AG04449 (cell line): ENCODE data around the gene ZC2HC1C.
A peak's percentile ranks its signal among the peaks of the same experiment; 100 is the strongest.

Experiments
- CTCF ChIA-PET: fragments of 350-600 bp; formaldehyde crosslinking; extraction: SDS; loops from one replicate; lab custom pipeline; 2021; ENCODE audit warnings: antibody characterized with exemption; lab: Yijun Ruan, JAX
- POLR2A ChIA-PET: fragments of 400-600, 350-600 bp; formaldehyde crosslinking; extraction: SDS; loops from one replicate; lab custom pipeline; 2020; ENCODE audit warnings: antibody characterized with exemption, inconsistent platforms; lab: Yijun Ruan, JAX
- DNase-seq: peaks from one replicate; pipeline ENCODE4 v3.0.0-alpha.2; 2010; ENCODE audit warnings: low read depth, low spot score
- H3K4me3 ChIP-seq: 2 replicates; pipeline ENCODE4 v1.5.1; 2011; ENCODE audit warnings: low read depth, mild to moderate bottlenecking, control low read depth, low read length
- TF ChIP-seq, protein P1 (sequence below): IDR thresholded peaks from one replicate; pipeline ENCODE4 v1.5.1; 2011; ENCODE audit warnings: mild to moderate bottlenecking, moderate library complexity, low read length, control low read depth, inconsistent platforms; ENCODE audit not compliant: insufficient read depth; ENCODE audit errors: missing control alignments

The ZC2HC1C gene

DNA sequence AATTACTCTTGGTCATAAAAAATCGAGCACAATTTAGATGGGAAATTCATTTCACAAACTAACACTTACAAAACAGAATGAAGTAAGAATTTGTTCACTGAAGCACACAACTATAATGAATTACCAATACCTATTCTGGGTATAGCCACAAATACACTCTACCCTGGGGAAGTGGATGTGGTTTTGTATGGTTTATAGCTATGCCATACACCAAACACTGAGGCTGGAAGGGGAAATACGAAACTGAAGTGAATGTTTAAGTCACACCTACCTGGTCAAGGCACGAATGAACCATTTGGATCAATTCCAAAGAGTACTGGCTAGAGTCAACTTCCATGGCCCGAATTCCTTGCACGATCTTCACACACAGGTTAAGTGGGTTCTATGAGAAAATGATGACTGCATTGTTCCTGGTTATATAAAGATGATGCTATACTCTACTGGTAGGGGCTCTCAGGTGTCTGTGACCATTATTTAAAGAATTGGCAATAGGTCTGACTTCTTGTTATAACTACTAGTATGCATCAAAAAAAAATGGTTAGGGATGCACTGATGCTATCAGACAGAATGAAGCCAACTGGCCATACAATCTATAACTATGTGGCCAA, 44.6 kb downstream of the ZC2HC1C start:
- CTCF ChIA-PET: interaction anchor here (1.7 to 4.2 kb wide), 2 partner anchors 22 to 25 kb away, joined by 4 to 17 read pairs; no protein-coding TSS in a partner anchor

DNA sequence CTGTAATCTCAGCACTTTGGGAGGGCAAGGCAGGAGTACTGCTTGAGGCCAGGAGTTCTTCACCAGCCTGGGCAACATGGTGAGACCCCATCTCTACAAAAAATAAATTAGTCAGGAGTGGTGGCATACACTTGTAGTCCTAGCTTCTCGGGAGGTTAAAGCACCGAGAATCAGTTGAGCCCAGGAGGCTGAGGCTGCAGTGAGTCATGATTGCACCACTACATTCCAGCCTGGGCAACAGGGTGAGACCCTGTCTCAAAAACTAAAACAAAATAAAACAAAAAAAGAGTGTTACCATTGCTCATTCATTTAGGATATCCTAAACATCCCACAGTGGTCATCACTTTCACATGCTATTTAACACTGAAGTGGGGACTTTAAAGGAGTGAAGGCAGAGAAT, 49.6 kb downstream of the ZC2HC1C start:
- DNase-seq: no peak
- TF ChIP-seq, protein P1, sequence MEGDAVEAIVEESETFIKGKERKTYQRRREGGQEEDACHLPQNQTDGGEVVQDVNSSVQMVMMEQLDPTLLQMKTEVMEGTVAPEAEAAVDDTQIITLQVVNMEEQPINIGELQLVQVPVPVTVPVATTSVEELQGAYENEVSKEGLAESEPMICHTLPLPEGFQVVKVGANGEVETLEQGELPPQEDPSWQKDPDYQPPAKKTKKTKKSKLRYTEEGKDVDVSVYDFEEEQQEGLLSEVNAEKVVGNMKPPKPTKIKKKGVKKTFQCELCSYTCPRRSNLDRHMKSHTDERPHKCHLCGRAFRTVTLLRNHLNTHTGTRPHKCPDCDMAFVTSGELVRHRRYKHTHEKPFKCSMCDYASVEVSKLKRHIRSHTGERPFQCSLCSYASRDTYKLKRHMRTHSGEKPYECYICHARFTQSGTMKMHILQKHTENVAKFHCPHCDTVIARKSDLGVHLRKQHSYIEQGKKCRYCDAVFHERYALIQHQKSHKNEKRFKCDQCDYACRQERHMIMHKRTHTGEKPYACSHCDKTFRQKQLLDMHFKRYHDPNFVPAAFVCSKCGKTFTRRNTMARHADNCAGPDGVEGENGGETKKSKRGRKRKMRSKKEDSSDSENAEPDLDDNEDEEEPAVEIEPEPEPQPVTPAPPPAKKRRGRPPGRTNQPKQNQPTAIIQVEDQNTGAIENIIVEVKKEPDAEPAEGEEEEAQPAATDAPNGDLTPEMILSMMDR: no peak
- no peak overlapping the region for H3K4me3 ChIP-seq

More for the DNA sequence above, 44.6 kb downstream of the ZC2HC1C start:
- TF ChIP-seq, protein P1: no peak
- POLR2A ChIA-PET: no interaction called here
- no peak for DNase-seq
- no peak overlapping the region for H3K4me3 ChIP-seq

DNA sequence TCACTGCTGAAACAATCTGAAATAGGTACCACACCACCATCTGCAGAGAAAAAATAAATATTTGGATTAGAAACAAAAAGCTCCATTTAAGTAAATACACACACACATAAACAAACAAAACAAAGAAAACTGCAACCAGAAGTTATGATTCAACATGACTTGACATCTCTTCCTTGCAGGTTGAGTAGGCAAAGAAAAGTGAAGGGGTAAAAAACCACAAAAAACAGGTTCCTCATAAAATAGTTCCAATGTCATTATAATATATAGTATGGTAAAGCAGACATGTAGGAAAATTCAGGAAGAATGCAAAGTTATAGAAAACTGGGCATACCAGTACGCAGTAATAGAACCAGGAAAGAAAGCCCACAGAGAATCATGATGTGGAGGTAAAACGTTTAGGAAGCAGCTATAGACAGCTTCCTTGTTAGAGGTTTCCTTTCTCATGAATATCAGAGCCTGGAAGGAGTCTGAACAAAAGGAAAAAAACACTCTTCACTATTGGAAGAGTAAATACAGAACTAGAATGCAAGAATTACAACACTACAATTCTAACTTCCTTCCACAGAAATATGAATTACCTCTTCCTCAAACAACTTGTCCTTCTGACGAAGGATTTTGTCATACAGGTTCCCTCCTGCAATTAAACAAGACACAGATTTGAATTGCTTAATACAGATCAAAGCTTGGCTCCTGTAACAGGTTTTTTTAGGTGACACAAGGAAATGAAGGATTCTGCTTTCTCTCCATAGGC, 51.3 kb downstream of the ZC2HC1C start:
- TF ChIP-seq, protein P1: no peak
- CTCF ChIA-PET: interaction anchor here (0.7 to 14.1 kb wide), 3 partner anchors 11 to 181 kb away, joined by 3 to 518 read pairs (median 3); no protein-coding TSS in a partner anchor
- no peak for DNase-seq
- no peak overlapping the region for H3K4me3 ChIP-seq
- POLR2A ChIA-PET: no interaction called here

More for the DNA sequence above, 49.6 kb downstream of the ZC2HC1C start:
- CTCF ChIA-PET: interaction anchor here (14.1 kb wide), 1 partner anchor 183 kb away, joined by 518 read pairs; no protein-coding TSS in a partner anchor
- POLR2A ChIA-PET: no interaction called here

DNA sequence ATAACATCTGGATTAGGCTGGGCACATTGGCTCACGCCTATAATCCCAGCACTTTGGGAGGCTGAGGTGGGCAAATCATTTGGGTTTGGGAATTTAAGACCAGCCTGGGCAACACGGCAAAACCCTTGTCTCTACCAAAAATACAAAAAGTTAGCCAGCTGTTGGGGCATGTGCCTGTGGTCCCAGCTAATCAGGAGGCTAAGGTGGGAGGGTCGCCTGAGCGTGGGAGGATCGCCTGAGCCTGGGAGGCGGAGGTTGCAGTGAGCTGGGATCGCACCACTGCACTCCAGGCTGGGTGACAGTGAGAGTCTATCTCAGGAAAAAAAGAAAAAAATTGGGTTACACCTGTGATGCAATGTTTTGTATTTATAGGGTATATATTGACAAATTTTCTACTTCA, 52.1 kb downstream of the ZC2HC1C start:
- ChIA-PET CTCF (interaction anchor here (0.6 to 14.1 kb wide), 3 partner anchors 33 to 181 kb away, joined by 3 to 518 read pairs (median 4); no protein-coding TSS in a partner anchor), POLR2A (no interaction called here)
- DNase-seq: no peak
- TF ChIP-seq, protein P1: no peak
- H3K4me3 ChIP-seq: no peak overlapping the region

DNA sequence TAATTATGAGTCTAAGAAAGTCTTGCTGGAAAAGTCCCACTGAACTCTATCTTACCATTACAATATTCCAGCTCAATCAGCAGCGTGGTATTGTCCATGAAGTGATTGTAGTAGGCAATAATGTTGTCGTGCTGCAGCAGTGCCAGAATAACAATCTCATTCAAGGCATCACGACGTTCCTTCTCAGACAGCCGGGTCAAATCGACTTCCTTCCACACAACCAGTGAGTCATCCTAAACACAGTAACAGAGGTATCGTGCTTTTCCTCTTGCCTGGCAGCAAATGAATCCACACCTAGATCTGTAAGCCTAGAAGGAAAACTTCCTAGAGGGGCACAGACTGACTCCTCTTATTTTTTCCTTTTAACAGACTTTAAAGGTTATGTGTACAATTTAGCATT, 54.5 kb downstream of the ZC2HC1C start:
- no peak for DNase-seq
- ChIA-PET POLR2A (interaction anchor here (0.6 kb wide), 2 partner anchors 112 to 182 kb away, joined by 3 read pairs; no protein-coding TSS in a partner anchor), CTCF (interaction anchor here (1.0 to 14.1 kb wide), 2 partner anchors 178 to 263 kb away, joined by 3 to 518 read pairs; no protein-coding TSS in a partner anchor)
- H3K4me3 ChIP-seq: no peak overlapping the region
- TF ChIP-seq, protein P1: no peak

DNA sequence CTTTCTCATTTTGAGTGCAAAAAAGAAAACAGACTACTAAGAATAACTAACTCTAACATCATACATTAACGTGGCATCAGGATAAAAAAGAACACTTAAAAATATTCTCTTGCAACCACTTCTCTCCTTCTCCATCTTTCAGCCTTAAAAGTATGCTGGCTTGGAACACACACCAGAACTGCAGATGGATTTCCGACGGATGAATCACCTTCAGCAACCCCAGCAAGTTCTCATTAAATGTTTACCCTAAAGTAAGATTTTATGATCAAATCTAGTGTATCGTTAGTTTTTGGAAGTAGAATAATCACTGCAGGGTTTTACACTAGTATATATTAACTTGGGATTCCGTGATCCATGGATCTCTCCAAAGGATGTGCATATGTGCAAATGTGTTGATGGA, 56.2 kb downstream of the ZC2HC1C start:
- CTCF ChIA-PET: interaction anchor here (0.7 to 14.1 kb wide), 2 partner anchors 35 to 176 kb away, joined by 3 to 518 read pairs; no protein-coding TSS in a partner anchor
- POLR2A ChIA-PET: no interaction called here
- TF ChIP-seq, protein P1: no peak
- peak overlapping the region; percentile 75 for H3K4me3 ChIP-seq
- DNase-seq: peak; percentile 54
